ENCODE data around the gene FHIT. TPM values are rescaled to one million over a fixed set of nuclear protein-coding genes. Genes with fewer than 3 reads are reported as not detected.

The FHIT gene
- total RNA-seq, 1 experiment from 2014 or later: 3.6 TPM

DNA sequence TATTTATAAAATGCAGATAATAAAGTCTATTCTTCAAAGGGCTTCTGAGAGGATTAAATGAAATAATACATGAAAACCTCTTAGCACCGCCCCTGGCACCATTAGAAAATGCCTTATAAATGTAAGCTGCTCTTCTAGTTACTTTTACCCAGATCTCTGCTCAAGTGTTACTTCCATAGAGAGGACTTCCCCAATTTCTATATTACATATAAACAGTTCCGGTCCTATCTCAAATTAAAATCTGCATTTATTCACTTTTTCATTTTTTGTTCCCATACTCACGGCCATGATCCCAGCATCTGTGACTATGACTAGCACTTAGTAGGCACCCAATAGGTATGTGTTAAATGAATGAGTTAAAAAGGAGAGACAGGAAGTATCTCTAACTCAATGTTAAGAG, 1310.5 kb downstream of the FHIT start:
- Histone ChIP-seq H3K27ac (ENCODE audit: low read length) (no peak overlapping the region), H4K20me1 (ENCODE audit: low read length) (no peaks in the 10 kb centered on the region), H3K9me3 (ENCODE audit: low read length) (no peaks in the 10 kb centered on the region), H2AFZ (ENCODE audit: low read length) (no peak overlapping the region), H3K4me2 (ENCODE audit: low read length) (no peak overlapping the region), H3K4me1 (ENCODE audit: insufficient read depth, low read length) (no peaks in the 10 kb centered on the region), H3F3A (ENCODE audit: low read length, unreplicated experiment) (no peaks in the 10 kb centered on the region), H3K4me3 (ENCODE audit: low read length) (no peak overlapping the region), H3K9ac (ENCODE audit: low read length) (no peak overlapping the region), H3K27me3 (ENCODE audit: low read length) (peaks cover 18% of the 10 kb centered on the region; the same call in 1 of the 2 replicates), H3K79me2 (ENCODE audit: low read length) (no peaks in the 10 kb centered on the region), H3K9me2 (replicated peaks; ENCODE audit: low read length) (no peaks in the 10 kb centered on the region), H3K36me3 (ENCODE audit: low read depth, low read length) (no peaks in the 10 kb centered on the region)
- POLR2A ChIA-PET (ENCODE audit: unreplicated experiment): no interaction called here
- ATAC-seq: no peak
- no TSS peak for BruUV-seq (replicated peaks)
- CTCF ChIA-PET: no interaction called here
- DNase-seq: no peak
- intact Hi-C loops (cut with micrococcal nuclease): no loop called here
- TF ChIP-seq CTCF (conservative IDR thresholded peaks at IDR 0.05; ENCODE audit: low read depth, low read length) (no peak), EZH2phosphoT487 (IDR thresholded peaks at IDR 0.05; ENCODE audit: borderline replicate concordance, low read length) (no peak), EZH2 (IDR thresholded peaks at IDR 0.05; ENCODE audit: low read length, unreplicated experiment) (no peak)

DNA sequence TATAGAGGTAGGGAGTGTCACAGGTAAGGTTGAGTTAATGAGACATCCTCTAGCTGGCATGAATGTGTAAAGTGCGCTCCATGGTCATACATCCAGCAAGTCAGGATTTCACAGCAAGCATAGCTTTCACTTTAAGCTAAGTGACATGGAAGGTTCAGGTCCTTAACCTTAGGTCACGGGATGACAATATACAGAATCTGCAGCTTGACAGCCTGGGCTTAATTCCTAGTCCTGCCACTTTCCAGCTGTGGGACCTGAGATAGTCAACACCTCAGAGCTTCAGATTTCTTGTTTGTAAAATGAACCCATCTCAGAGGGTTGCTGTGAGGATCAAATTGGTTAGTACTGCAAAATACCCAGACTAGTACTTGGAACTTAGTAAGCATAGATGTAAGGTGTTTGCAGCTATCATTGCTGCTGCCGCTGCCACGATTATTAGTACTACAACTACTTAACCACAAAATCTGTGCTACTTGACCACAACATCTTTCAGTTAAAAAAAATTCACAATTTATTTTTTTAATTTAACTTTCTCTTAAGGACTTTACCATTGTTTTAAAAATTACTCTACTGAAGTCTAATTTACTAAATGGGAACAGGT, 1311.3 kb downstream of the FHIT start:
- DNase-seq (no peak), ATAC-seq (no peak)
- H3F3A ChIP-seq (ENCODE audit: low read length, unreplicated experiment): no peaks in the 10 kb centered on the region
- H3K27me3 ChIP-seq (ENCODE audit: low read length): peaks cover 18% of the 10 kb centered on the region; the same call in 1 of the 2 replicates
- H3K4me3 ChIP-seq (ENCODE audit: low read length): no peak overlapping the region
- no peaks in the 10 kb centered on the region for H3K79me2 ChIP-seq (ENCODE audit: low read length)
- no peaks in the 10 kb centered on the region for H3K9me2 ChIP-seq (replicated peaks; ENCODE audit: low read length)
- ChIA-PET CTCF (no interaction called here), POLR2A (ENCODE audit: unreplicated experiment) (no interaction called here)
- no peaks in the 10 kb centered on the region for H3K9me3 ChIP-seq (ENCODE audit: low read length)
- no peak overlapping the region for H3K27ac ChIP-seq (ENCODE audit: low read length)
- no peak overlapping the region for H3K9ac ChIP-seq (ENCODE audit: low read length)
- intact Hi-C loops (cut with micrococcal nuclease): no loop called here
- H3K4me2 ChIP-seq (ENCODE audit: low read length): no peak overlapping the region
- no peaks in the 10 kb centered on the region for H4K20me1 ChIP-seq (ENCODE audit: low read length)
- no peak overlapping the region for H2AFZ ChIP-seq (ENCODE audit: low read length)
- no TSS peak for BruUV-seq (replicated peaks)
- H3K36me3 ChIP-seq (ENCODE audit: low read depth, low read length): no peaks in the 10 kb centered on the region
- TF ChIP-seq CTCF (conservative IDR thresholded peaks at IDR 0.05; ENCODE audit: low read depth, low read length) (no peak), EZH2 (IDR thresholded peaks at IDR 0.05; ENCODE audit: low read length, unreplicated experiment) (no peak)
- H3K4me1 ChIP-seq (ENCODE audit: insufficient read depth, low read length): no peaks in the 10 kb centered on the region

GRCh38 chr3:59938828-59939227, 1312.4 kb downstream of the FHIT start:
- no peak overlapping the region for H3K27ac ChIP-seq (ENCODE audit: low read length)
- no peak overlapping the region for H2AFZ ChIP-seq (ENCODE audit: low read length)
- H3K4me3 ChIP-seq (ENCODE audit: low read length): no peak overlapping the region
- ChIA-PET CTCF (no interaction called here), POLR2A (ENCODE audit: unreplicated experiment) (no interaction called here)
- ATAC-seq (no peak), DNase-seq (no peak)
- TF ChIP-seq EZH2phosphoT487 (IDR thresholded peaks at IDR 0.05; ENCODE audit: borderline replicate concordance, low read length) (no peak), EZH2 (IDR thresholded peaks at IDR 0.05; ENCODE audit: low read length, unreplicated experiment) (no peak), CTCF (conservative IDR thresholded peaks at IDR 0.05; ENCODE audit: low read depth, low read length) (no peak)
- no peak overlapping the region for H3K4me2 ChIP-seq (ENCODE audit: low read length)
- no peaks in the 10 kb centered on the region for H3K4me1 ChIP-seq (ENCODE audit: insufficient read depth, low read length)
- BruUV-seq (replicated peaks): no TSS peak
- H3K9me2 ChIP-seq (replicated peaks; ENCODE audit: low read length): no peaks in the 10 kb centered on the region
- no peaks in the 10 kb centered on the region for H3K9me3 ChIP-seq (ENCODE audit: low read length)
- H3K79me2 ChIP-seq (ENCODE audit: low read length): no peaks in the 10 kb centered on the region
- H3K36me3 ChIP-seq (ENCODE audit: low read depth, low read length): no peaks in the 10 kb centered on the region
- intact Hi-C loops (cut with micrococcal nuclease): no loop called here
- H4K20me1 ChIP-seq (ENCODE audit: low read length): no peaks in the 10 kb centered on the region
- H3K9ac ChIP-seq (ENCODE audit: low read length): no peak overlapping the region
- H3K27me3 ChIP-seq (ENCODE audit: low read length): peaks cover 18% of the 10 kb centered on the region; the same call in 1 of the 2 replicates
- H3F3A ChIP-seq (ENCODE audit: low read length, unreplicated experiment): no peaks in the 10 kb centered on the region

Measured in PC-3 (cell line).